ENCODE data around the gene ADAP1.

ADAP1 gene

DNA sequence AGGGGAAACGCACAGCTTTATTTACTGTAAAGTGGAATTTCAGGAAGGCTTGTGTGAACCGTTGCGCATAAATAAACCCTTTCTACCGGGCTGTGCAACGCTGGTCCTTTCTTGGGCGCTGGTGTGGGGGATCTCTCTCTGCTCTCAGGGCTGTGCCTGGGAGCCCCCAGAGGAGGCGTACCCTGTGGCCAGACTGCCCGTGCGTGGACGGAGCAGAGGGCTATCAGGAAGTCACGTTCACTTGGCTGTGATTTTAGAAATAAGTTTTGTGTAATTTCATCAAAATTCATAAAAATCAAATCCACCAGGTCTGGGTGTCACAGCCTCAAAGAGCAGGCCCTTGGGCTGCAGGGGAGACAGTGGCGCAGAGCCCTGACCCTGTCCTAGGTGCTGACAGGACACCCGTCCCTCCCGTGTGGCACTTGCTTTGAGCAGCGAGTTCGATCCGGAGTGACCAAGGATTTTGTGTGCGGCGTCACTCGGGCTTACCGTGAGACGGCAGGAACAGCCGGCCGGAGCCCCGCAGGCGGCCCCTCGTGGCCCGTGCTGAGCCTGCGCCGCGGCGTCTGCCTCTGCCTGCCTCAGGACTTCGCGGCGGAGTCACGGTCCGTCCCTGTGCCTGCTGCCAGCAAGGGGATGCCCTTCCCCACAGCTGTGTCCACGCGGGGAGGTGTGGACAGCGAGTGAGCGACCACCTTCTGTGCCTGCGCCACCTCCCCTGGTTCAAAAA lies 58.0 kb downstream of the ADAP1 start:
- DNase-seq (ENCODE audit: low read depth in 2 of 2, low spot score in 1 of 2), result no peak

DNA sequence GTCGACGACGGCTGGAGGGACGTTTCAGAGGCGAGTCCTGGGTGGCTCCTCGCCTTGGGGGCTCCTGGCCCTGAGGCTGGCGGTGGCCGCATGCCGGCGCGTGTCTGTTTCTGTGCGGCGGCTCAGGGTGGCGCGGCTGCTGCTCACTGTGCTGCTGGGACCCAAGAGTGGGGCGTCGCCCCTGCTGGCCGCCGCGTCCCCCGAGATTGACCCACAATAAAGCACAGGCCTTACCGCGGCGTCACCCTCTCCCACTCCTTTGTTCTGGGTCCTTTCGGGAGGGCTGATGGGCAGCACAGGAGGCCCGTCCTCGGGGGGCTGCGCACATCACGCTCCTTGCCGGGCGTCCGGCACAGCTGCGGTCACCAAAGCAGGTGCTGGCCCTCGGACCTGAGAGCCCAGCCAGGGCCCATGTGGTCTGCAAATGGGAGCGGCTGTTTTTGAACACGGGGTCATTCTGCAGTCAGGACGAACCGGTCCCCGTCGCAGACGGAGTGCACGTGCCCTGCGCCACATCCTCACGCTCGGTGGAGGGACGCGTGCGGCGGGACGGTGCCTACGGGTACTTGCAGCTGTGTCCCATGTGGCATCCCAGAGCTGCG lies 58.9 kb downstream of the ADAP1 start:
- DNase-seq (ENCODE audit: low read depth in 2 of 2, low spot score in 1 of 2), result no peak

DNA sequence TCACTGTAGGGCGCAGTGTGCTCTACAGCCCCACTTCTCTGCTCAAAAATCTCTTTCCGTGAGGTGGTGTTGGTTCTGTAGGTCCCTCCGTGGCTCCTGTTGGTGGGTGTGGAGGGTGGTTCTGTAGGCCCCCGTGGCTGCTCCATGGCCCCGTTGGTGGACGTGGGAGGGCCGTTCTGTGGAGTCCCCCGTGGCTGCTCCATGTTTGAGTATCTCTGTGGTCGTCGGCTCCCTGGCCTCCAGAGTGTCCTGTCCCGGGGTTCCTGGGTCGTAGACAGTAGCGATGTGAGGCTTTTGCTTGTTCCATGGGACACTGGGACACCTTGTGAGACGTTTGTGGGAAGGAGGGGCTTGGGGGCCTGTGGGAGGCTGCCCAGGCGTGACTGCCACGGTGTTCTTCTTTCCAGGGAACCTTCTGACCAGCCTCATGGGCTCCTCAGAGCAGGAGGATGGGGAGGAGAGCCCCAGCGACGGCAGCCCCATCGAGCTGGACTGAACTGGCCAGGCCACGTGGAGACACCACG lies 59.5 kb downstream of the ADAP1 start:
- DNase-seq (ENCODE audit: low read depth in 2 of 2, low spot score in 1 of 2), result no peak

DNA sequence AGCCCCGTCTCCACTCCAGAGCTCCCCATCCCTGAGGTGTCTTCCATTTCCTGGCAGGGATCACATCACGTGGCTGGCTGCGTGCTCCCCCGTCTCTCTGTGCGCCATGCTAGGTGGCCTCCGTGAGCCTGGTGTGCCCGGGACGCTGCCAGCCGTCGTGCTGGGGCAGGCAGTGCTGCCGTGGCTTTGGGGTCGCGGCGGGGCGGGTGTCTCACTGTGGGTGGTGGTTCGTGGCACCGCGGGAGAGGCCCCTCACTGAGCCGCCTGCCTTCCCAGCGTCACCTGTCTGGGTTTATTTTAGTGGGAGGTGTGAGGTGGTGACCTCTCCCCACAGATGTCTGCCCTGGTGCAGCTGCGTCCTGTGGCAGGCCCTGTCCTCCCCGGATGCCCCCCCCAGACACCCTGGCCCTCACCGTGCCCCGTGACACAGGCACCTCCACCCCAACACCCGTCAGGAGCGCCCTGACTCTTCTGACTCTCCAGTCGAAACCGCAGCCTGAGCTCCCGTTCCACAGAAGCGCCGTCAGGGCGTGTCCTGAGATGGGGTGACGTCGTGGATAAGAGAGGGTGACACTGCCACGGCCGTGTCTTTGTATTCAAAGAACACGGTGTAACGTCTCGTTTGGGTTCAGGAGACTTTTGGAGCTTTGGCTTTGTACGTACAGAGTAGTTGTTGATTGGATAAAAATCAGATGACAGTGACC lies 60.2 kb downstream of the ADAP1 start:
- no peak for DNase-seq (ENCODE audit: low read depth in 2 of 2, low spot score in 1 of 2)

DNA sequence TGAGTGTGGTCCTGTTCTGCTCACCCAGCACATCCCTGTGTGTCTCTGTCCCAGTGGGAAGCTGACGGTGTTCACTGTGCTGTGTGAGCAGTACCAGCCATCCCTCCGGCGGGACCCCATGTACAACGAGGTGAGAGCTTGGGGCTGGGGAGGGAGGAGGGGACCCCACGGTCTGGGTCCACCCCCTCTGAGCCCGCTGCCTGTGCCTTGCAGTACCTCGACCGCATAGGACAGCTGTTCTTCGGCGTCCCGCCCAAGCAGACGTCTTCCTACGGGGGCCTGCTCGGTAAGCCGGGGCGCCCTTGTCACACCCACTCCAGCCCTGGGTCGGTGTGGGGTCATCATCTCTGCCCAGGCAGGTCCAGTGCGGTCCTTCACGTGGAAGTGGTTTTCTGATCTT lies 60.8 kb downstream of the ADAP1 start:
- no peak for DNase-seq (ENCODE audit: low read depth in 2 of 2, low spot score in 1 of 2)

DNA sequence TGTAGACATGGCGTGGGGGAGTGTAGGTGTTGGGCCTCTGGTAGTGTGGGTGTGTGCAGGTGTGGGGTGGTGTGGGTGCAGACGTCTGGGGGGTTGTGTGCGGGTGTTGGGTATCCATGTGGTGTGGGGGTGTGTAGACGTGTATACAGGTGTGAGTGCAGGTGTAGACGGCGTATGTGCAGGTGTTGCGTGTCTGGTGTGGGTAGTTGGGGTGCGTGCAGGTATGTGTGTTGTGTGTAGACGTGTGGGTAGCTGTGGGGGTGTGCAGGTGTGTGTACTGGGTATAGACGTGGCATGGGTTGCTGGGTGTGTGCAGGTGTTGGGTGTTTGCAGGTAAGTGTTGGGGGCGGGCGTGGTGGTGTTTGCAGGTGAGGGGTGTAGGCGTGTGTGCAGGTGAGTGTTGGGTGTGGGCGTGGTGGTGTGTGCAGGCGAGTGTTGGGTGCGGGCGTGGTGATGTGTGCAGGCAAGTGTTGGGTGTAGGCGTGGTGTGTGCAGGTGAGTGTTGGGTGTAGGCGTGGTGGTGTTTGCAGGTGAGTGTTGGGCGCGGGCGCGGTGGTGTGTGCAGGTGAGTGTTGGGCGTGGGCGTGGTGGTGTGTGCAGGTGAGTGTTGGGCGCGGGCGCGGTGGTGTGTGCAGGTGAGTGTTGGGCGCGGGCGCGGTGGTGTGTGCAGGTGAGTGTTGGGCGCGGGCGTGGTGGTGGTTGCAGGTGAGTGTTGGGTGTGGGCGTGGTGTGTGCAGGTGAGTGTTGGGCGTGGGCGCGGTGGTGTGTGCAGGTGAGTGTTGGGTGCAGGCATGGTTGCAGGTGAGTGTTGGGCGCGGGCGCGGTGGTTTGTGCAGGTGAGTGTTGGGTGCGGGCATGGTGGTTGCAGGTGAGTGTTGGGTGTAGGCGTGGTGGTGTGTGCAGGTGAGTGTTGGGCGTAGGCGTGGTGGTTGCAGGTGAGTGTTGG lies 61.6 kb downstream of the ADAP1 start:
- DNase-seq (ENCODE audit: low read depth in 2 of 2, low spot score in 1 of 2), result no peak

DNA sequence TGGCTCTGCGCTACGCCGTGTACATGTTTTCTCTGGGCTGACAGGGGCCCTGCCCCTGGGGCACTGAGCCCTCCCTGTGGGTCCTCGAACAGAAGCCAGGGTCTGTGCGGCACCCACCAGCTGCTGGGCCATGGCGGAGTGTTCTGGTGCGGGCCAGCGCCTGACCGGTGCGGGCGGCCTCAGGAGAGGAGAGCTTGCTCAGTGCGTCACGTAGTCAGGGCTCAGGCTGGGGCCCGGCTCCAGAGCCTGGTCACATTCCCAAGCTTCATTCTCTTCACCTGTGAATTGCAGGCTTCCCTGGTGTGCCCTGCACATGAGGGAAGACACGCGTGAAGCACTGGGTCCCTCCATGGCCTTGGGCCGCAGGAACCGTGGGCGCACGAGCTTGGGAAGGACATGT lies 62.7 kb downstream of the ADAP1 start:
- DNase-seq (ENCODE audit: low read depth in 2 of 2, low spot score in 1 of 2), result no peak

DNA sequence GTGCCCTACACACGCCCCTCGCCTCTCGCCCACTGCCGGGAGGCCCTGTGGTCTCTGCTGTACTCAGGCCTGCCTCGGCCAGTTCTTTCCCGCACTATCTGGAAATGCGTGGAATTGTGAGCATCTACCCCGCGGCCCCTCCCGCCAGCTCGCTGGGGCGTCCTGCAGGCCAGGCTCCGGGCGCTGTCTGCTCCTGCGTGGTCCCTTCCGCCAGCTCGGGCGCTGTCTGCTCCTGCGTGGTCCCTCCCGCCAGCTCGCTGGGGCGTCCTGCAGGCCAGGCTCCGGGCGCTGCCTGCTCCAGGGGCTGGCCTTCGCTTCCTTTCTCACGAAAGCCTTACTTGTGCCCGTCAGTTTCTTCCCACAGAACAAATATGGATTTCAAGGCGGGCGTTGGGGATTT lies 63.2 kb downstream of the ADAP1 start:
- DNase-seq (ENCODE audit: low read depth in 2 of 2, low spot score in 1 of 2), result no peak

DNA sequence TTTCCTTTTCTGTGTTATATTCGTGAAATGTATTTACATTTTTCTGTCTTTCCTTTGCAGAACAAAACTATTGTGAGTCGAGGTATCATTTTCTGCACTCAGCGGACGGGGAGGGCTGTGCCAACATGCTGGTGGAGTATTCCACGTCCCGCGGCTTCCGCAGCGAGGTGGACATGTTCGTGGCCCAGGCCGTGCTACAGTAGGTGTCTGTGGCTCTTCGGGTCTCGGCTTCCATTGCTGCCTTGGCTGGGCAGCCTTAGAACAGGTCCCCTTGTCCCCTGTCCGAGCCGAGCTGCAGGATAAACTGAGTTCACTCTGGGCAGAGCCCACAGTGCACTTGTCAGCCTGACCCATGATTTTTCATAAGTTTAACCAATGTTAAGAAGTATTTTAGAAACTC lies 63.6 kb downstream of the ADAP1 start:
- DNase-seq (ENCODE audit: low read depth in 2 of 2, low spot score in 1 of 2), result no peak

DNA sequence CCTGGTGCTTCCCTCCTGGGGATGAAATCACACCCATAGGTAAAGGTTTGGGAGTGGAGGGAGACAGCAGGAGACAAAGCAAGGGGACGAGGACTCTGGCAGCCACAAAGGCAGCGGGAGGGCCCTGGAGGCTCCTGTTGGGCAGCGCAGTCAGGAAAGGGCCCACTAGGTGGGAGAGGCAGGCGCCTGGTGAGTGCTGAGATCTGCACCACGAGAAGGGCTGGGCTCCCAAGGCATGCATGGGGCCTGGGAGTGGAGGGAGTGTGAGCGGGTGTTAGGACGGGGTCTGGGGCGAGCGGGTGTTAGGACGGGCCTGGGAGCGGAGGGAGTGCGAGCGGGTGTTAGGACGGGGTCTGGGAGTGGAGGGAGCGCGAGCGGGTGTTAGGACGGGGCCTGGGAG lies 65.1 kb downstream of the ADAP1 start:
- no peak for DNase-seq (ENCODE audit: low read depth in 2 of 2, low spot score in 1 of 2)

DNA sequence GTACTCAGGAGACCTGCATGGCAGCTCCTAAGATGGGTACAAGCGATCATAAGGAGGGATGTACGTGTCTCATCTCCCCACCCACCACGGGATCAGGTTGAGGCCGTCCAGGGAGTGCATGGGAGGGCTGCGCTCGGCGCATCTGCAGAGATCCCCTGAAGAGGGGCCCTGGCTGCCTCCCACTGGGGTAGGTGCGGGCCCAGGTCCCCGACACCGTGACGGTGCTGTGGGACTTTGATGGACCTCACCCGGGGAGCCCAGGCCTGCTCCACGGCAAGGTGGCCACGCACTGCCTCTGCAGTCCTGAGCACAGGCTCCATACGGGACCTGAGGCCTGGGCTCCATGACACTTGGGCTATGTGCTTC lies 65.5 kb downstream of the ADAP1 start:
- no peak for DNase-seq (ENCODE audit: low read depth in 2 of 2, low spot score in 1 of 2)

DNA sequence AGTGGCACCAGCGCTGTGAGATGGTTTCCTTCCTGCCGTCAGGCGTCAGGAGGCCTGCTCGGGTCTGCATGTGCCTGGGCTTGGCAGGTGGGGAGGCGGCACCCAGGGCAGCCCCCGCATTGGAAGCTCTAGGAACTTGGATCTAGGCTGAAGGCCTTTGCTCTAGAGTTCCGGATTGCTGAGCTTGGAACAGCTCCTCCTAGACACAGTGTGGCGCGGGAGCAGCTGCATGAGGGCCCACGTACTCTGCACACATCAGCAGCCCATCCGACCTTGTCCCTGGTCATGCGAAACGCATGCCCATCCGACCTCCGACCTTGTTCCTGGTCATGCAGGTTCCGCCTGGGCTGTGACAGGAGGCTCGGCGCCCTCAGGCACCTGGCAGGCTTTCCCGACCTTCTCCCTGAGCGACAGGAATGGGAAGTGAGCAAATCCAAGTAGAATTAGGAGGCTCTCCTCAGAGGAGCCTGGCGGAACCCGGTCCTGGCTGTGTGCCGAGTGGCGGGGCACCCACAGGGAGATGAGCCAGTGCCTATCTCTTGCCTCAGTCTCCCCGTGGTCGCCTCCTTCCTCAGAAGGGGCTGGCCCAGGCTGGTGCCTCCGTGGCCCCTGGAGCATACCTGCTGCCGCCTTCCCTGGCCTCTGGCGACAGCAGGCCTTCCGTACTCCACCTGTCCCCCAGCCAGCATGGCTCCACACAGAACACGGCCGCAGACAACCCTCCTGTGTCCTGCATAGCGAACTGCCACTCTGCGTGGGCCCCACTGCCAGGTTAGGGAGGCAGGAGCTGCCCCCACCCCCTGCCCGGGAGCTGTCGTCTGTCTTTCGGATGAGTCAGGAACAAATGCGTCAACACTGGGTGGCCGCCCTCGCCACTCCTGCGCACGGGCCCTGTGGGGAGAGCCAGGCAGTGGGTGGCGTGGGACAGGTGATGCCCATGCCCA lies 66.1 kb downstream of the ADAP1 start:
- no peak for DNase-seq (ENCODE audit: low read depth in 2 of 2, low spot score in 1 of 2)

DNA sequence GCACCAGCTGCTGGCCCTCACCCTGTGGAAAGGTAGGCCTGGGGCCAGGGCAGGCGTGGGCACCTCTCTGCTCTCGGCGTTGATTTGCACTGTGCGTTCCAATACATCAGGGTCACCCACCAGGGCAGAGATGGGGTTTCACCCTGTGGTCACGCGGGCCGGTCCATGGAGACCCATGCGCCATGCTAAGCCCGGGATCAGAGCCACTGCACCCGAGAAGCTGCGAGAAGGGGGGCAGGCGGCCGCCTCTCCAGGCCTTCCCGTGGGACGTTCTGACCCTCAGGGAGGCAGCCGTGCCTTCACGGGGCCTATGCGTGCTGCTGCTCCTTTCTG lies 67.0 kb downstream of the ADAP1 start:
- DNase-seq (ENCODE audit: low read depth in 2 of 2, low spot score in 1 of 2), result no peak

DNA sequence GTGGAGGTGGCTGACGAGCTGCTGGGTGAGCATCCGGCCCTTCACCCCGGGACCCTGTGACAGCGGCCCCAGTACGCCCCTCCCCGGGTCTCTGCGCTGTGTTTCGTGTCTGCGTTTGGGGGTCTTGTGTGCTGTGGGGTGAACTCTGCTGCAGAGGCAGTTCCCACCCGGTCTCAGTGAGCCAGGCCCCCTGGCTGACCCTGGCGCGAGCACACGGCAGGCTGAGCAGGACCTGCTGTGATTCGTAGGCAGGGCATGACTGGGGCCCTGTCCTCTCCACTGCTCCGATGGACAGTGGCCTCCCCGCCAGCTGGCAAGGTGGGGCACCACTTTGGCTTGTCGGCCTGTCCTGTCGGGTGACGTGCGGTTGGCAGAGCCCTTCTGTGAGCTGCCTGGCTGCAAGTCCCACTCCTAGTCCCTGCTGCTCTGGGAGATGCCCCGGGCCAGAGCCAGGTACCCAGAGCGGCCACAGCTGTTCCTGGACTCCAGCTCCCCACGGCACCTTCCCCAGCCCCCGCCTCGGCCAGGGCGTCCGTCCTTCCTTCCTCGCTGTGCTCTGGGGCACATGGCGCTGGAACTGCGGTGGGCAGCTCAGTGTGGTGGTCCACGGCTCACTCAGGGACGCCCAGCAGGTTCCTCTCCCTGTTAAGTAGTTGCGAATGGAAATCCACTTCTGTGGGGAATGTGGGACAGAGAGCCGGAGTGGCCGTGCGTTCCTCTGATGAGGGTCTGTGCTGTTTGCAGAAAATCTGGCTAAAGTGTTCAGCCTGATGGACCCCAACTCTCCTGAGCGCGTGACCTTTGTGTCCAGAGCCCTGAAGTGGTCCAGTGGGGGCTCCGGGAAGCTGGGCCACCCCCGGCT lies 67.6 kb downstream of the ADAP1 start:
- DNase-seq (ENCODE audit: low read depth in 2 of 2, low spot score in 1 of 2), result no peak

DNA sequence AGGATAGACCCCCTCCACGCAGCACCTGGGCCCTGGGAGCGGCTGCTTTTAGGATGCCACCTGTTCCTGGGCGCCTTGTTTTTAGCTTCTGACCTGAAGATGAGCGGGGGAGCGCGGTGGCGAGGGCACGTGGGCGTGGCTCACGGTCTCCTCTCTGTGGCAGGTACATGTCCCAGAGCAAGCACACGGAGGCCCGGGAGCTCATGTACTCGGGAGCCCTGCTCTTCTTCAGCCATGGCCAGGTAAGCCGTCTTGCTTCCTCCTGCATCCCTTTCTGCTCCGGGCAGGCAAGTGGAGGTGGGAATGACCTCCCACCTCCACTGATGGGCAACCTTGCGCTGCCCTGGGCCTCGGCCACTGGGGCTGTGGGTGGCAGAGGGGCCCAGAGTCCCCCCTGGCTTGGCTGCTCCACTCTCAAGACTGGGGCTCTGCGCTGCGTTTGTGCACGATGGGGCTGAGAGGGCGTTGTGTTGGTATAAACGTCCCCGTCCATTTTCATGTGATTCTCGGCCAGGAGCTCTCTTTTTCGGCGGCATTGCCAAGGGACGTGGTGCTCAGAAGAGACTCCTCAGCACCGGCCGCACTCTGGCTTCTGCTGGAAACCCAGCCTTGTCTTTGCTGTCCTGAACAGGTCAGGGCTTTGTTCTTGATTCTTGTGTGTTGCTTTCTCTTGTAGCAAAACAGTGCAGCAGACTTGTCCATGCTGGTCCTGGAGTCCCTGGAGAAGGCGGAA lies 68.4 kb downstream of the ADAP1 start:
- DNase-seq (ENCODE audit: low read depth in 2 of 2, low spot score in 1 of 2), result no peak

DNA sequence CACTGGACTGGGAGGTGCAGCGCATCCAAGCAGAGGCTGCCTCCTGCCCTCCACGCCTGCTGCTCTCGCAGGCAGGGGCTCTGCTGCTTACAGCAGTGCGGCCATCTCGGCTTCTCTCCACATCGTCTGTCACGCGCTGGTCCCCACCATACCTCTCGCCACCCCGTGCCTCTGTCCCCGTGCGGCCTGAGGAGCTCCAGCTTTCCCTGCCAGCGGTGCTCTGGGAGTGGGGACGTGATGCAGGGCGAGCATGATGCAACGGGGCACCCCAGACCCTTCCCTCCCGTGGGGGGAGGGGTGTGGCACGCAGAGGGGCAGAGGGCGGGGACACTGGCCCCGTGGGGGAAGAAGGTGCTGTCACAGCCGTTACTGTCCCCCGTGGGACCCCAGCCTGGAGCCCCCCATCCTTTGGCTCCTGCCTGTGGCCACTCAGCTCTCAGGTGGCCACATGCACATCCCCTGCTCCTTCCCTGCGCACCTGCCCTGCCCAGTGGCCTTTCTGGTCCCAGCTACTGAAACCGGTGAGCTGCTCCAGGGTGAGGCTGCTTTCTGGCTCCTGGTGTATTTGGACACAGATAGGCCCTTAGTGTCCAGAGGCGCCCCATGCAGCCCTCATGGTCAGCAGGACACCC lies 69.1 kb downstream of the ADAP1 start:
- no peak for DNase-seq (ENCODE audit: low read depth in 2 of 2, low spot score in 1 of 2)

DNA sequence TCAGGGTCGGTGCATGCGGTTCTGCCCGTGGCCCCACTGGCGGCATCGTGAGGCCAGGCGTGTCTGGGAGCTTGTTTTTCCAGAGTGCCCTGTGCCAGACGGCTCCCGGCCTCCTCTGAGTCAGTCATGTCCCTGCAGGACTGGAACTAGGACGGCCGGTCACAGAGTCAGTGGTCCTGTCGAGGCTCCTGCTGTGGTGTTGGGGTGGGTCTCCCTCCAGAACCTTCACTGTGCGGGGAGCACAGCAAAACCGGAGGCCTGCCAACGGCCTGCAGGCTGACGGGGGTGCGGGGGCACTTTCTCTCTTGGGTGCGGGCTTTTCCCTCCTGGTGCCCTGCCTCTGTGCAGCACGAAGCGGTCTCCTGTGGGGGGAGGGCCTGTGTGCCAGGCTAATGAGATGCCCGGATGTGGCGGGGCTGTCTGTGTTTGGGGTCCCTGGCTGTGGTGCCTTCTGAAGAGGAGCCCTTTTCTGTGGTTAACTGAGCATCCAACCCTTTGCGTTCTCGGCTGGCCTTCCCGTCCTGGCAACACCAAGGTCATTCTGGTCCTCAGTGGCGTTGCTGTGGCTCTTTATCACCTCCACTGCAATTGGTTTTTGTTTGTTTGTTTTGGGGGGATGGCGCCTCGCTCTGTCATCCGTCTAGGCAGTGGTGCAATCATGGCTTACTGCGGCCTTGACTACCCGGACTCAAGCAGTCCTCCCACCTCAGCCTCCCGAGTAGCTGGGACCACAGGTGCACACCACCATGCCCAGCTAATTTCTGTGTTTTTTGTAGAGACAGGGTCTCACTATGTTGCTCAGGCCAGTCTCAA lies 70.1 kb downstream of the ADAP1 start:
- no peak for DNase-seq (ENCODE audit: low read depth in 2 of 2, low spot score in 1 of 2)

Data from stimulated activated CD8-positive, alpha-beta memory T cell treated with anti-CD3 and anti-CD28 coated beads, Interleukin-4, amount 100 ng/mL, for 1 hour (primary cell).